ENCODE data around the gene ARHGEF25. TPM values are rescaled to one million over a fixed set of nuclear protein-coding genes. Genes with fewer than 3 reads are reported as not detected.

Gene ARHGEF25
- total RNA-seq, 1 experiment from 2014 or later: 12.9 TPM

GRCh38 chr12:57609101-57609780, 2.0 kb upstream of the ARHGEF25 start:
- Histone ChIP-seq H3K9me2 (ENCODE audit: insufficient read depth) (no peaks in the 10 kb centered on the region), H3K4me2 (no peak overlapping the region), H2AFZ (no peak overlapping the region), H3K79me2 (ENCODE audit: low read depth) (no peaks in the 10 kb centered on the region), H4K20me1 (ENCODE audit: insufficient read depth) (no peaks in the 10 kb centered on the region), H3K27ac (no peak overlapping the region), H3K4me1 (replicated peaks; ENCODE audit: insufficient read depth) (no peaks in the 10 kb centered on the region), H3K4me3 (no peak overlapping the region), H3F3A (ENCODE audit: insufficient read depth, low read depth) (no peaks in the 10 kb centered on the region), H3K36me3 (ENCODE audit: low read depth) (no peaks in the 10 kb centered on the region), H3K9me3 (ENCODE audit: insufficient read depth, low read depth) (no peaks in the 10 kb centered on the region), H3K27me3 (ENCODE audit: insufficient read depth, low read depth) (peaks cover 59% of the 10 kb centered on the region)
- POLR2A ChIA-PET (ENCODE audit: unreplicated experiment): no interaction called here
- DNase-seq: no peak
- TF ChIP-seq, protein P1, sequence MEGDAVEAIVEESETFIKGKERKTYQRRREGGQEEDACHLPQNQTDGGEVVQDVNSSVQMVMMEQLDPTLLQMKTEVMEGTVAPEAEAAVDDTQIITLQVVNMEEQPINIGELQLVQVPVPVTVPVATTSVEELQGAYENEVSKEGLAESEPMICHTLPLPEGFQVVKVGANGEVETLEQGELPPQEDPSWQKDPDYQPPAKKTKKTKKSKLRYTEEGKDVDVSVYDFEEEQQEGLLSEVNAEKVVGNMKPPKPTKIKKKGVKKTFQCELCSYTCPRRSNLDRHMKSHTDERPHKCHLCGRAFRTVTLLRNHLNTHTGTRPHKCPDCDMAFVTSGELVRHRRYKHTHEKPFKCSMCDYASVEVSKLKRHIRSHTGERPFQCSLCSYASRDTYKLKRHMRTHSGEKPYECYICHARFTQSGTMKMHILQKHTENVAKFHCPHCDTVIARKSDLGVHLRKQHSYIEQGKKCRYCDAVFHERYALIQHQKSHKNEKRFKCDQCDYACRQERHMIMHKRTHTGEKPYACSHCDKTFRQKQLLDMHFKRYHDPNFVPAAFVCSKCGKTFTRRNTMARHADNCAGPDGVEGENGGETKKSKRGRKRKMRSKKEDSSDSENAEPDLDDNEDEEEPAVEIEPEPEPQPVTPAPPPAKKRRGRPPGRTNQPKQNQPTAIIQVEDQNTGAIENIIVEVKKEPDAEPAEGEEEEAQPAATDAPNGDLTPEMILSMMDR (conservative IDR thresholded peaks at IDR 0.05): no peak
- no peak for TF ChIP-seq EZH2 (IDR thresholded peaks at IDR 0.05; ENCODE audit: low read depth)
- BruUV-seq (replicated peaks): no TSS peak
- intact Hi-C loops (cut with micrococcal nuclease; ENCODE audit: unreplicated experiment): no loop called here
- CTCF ChIA-PET: interaction anchor here (0.6 to 0.7 kb wide), 2 partner anchors 29 to 42 kb away, joined by 3 read pairs; no protein-coding TSS in a partner anchor

- Histone ChIP-seq H3K4me1 (replicated peaks; ENCODE audit: insufficient read depth) (no peaks in the 10 kb centered on the region), H3K4me3 (no peak overlapping the region), H3K36me3 (ENCODE audit: low read depth) (no peaks in the 10 kb centered on the region), H3K9me2 (ENCODE audit: insufficient read depth) (no peaks in the 10 kb centered on the region), H4K20me1 (ENCODE audit: insufficient read depth) (no peaks in the 10 kb centered on the region), H3K4me2 (no peak overlapping the region), H3K79me2 (ENCODE audit: low read depth) (no peaks in the 10 kb centered on the region), H3F3A (ENCODE audit: insufficient read depth, low read depth) (no peaks in the 10 kb centered on the region), H2AFZ (no peak overlapping the region), H3K27me3 (ENCODE audit: insufficient read depth, low read depth) (peaks cover 67% of the 10 kb centered on the region), H3K27ac (no peak overlapping the region), H3K9me3 (ENCODE audit: insufficient read depth, low read depth) (no peaks in the 10 kb centered on the region)
- no TSS peak for BruUV-seq (replicated peaks)
- TF ChIP-seq, protein P1 (conservative IDR thresholded peaks at IDR 0.05): no peak
- TF ChIP-seq EZH2 (IDR thresholded peaks at IDR 0.05; ENCODE audit: low read depth): no peak
- DNase-seq: no peak
- ChIA-PET CTCF (interaction anchor here (0.6 kb wide), 1 partner anchor 29 kb away, joined by 3 read pairs; no protein-coding TSS in a partner anchor), POLR2A (ENCODE audit: unreplicated experiment) (no interaction called here)
- intact Hi-C loops (cut with micrococcal nuclease; ENCODE audit: unreplicated experiment): no loop called here
Measured at GRCh38 chr12:57609781-57610553, 1.3 kb upstream of the ARHGEF25 start.

- BruUV-seq (replicated peaks): no TSS peak
- ChIA-PET POLR2A (ENCODE audit: unreplicated experiment) (no interaction called here), CTCF (no interaction called here)
- Histone ChIP-seq H2AFZ (no peak overlapping the region), H3K4me3 (no peak overlapping the region), H3K27me3 (ENCODE audit: insufficient read depth, low read depth) (peaks cover 68% of the 10 kb centered on the region), H3K4me1 (replicated peaks; ENCODE audit: insufficient read depth) (no peaks in the 10 kb centered on the region), H4K20me1 (ENCODE audit: insufficient read depth) (no peaks in the 10 kb centered on the region), H3K9me2 (ENCODE audit: insufficient read depth) (no peaks in the 10 kb centered on the region), H3K27ac (no peak overlapping the region), H3F3A (ENCODE audit: insufficient read depth, low read depth) (no peaks in the 10 kb centered on the region), H3K4me2 (no peak overlapping the region), H3K36me3 (ENCODE audit: low read depth) (no peaks in the 10 kb centered on the region), H3K79me2 (ENCODE audit: low read depth) (no peaks in the 10 kb centered on the region), H3K9me3 (ENCODE audit: insufficient read depth, low read depth) (no peaks in the 10 kb centered on the region)
- intact Hi-C loops (cut with micrococcal nuclease; ENCODE audit: unreplicated experiment): no loop called here
- no peak for DNase-seq
- no peak for TF ChIP-seq EZH2 (IDR thresholded peaks at IDR 0.05; ENCODE audit: low read depth)
- TF ChIP-seq, protein P1 (conservative IDR thresholded peaks at IDR 0.05): no peak
Measured at GRCh38 chr12:57610554-57611107, 604 bp upstream of the ARHGEF25 start.

Measured in PC-9 (cell line).